HG03565 (cell line): ENCODE measurements around the gene DOLK.
"Not testable (repeated sequence)": the region's sequence is repeated elsewhere in the genome, so short reads cannot be mapped to it uniquely, and the experiment has no call there.

ENCODE experiments used
- ATAC-seq: cut with Tn5 transposase; IDR thresholded peaks from one replicate; pipeline ENCODE4 v1.9.1; 2021; ENCODE audit warnings: mild to moderate bottlenecking, moderate library complexity; ENCODE audit not compliant: unreplicated experiment

The DOLK gene

GRCh38 chr9:128947527-128948301 is at the start of gene DOLK, which contains the start of gene NUP188:
TSS of gene DOLK (minus strand) at chr9:128947603. CDS start at chr9:128947303, 300 bp downstream.
TSS of gene NUP188 (plus strand) at chr9:128947699. CDS start at chr9:128947720, 21 bp downstream.
- ATAC-seq = peak; percentile 68

- no peak for ATAC-seq
Observed at GRCh38 chr9:128995791-128996190, 48.4 kb upstream of the DOLK start.

- ATAC-seq = no peak
Observed at GRCh38 chr9:128992995-128993394, 45.6 kb upstream of the DOLK start.

GRCh38 chr9:128987805-128988204 is 40.4 kb upstream of the DOLK start:
- ATAC-seq = no peak

GRCh38 chr9:128986671-128987070 is 39.3 kb upstream of the DOLK start:
- no peak for ATAC-seq

GRCh38 chr9:128983536-128983935 is 36.1 kb upstream of the DOLK start:
- no peak for ATAC-seq

GRCh38 chr9:128979111-128979510 is 31.7 kb upstream of the DOLK start:
- no peak for ATAC-seq

GRCh38 chr9:128972956-128973355 is 25.6 kb upstream of the DOLK start:
- no peak for ATAC-seq

- ATAC-seq = no peak
Observed at GRCh38 chr9:128969491-128969890, 22.1 kb upstream of the DOLK start.

- not testable (repeated sequence) for ATAC-seq
Observed at GRCh38 chr9:128961403-128961802, 14.0 kb upstream of the DOLK start.

- ATAC-seq = no peak
Observed at GRCh38 chr9:128947277-128947526, 201 bp downstream of the DOLK start.

- no peak for ATAC-seq
Observed at GRCh38 chr9:128946571-128947276, 679 bp downstream of the DOLK start.

GRCh38 chr9:128945798-128946501 is 1.5 kb downstream of the DOLK start:
- ATAC-seq = no peak

GRCh38 chr9:128944966-128945365 is 2.4 kb downstream of the DOLK start:
- ATAC-seq = not testable (repeated sequence)

- ATAC-seq = no peak
Observed at GRCh38 chr9:128943832-128944620, 3.4 kb downstream of the DOLK start.

GRCh38 chr9:128940946-128941755 is 6.3 kb downstream of the DOLK start:
- no peak for ATAC-seq

- ATAC-seq = no peak
Observed at GRCh38 chr9:128940271-128940921, 7.0 kb downstream of the DOLK start.

GRCh38 chr9:128937310-128938165 is 9.9 kb downstream of the DOLK start:
- ATAC-seq = no peak
